ENCODE data around the gene DPYSL4.

DPYSL4 gene

DNA sequence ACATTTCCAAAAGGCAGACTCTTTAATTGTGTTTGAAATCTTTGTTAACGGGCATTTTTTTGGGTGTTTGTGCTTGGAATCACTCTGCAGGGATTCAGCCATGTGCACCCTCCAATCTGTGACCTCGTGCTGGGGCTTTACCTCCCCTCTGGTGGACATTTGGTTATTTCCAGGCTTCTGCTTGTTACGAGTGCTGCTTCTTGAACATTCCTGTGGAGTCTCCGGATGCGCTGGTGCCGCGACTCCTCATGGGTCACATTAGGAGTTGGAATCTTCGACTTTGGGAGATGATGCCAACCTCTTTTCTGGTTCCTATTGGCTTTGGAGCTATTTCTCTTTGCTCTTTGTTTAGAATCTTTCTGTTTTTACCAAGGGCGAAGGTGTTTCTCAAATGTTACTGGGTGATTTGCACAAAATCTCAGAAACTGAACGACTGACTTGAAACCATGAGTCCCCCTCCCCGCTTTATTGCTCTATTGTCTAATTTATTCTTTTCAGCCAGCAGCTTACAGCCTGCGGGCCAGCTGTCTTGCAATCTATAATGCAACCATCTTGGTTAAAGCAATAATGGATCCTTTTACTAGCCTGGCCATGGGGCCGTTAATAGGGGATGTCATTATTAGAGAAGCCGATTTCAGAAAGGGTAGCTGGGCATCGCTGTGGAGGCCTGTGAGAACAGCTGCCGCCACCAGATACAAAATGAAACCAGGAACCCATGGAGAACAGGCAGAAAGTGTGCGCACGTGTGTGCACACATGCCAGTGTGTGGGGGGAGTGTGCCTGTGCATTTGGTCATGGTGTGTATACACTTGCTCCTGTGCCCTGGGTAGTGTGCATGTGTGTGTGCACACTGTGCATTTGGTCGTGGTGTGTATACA lies 9.9 kb upstream of the DPYSL4 start:
- DNase-seq, result peak in 2 of 56 donors; percentile 52 to 53

DNA sequence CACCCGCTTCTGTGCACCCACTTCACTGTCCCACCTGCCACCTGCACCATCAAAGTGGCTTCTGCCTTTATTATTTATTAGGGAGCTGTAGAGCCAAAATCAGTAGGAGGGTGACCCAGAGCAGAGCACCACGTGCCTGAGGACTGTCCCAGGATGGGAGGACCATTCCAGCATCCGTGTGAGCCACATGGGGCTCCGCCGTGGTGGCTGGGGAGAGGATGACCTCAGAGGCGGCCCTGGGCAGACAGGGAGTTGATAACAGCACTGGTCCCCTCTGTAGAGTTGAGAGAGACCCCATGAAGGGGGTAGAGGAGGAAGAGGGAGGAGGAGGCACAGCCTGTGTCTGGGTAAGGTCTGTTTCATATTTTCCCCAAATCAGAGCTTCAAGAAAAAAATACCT lies 8.7 kb upstream of the DPYSL4 start:
- no peak for DNase-seq

DNA sequence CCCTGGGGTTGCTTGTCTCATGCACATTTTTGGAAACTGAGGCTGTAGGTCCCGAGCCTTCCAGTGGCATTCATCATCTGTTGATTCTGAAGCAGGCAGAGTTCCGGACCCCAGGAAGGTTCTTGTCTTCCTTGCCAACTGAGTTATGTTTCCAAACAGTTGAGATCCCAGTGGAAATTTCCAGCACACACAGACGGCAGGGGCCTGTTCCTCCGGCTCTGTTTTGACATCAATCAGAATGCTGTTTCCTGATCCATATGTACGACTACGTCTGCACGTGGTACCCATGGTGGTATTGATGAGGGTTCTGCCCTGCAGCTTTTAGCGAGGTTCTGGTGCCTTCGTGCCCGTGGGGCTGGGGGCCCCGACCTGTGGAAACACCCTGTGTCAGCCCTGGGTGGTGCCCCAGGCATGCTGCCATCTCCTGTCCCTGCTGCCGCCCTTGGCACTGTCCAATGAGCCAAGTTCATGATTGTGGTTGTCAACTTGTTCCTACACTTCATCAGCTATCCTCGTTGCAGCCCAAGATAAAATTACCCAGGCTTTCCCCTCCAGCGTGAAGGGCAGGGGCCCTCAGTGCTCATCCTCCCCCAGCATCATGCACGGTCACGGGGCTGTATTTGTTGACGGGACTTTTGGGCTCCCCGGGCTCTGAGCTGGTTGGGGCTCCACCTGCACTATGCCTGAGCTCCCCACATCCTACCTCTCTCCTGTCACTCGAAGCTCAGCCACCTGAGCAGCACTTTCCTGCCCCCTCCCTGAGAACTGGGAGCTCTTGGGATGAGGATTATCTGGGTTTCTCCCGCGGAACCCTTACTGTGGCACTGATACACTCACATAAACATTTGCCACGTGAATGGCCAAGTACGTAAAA lies 7.8 kb upstream of the DPYSL4 start:
- DNase-seq, result no peak

GRCh38 chr10:132179551-132180392 lies 7.0 kb upstream of the DPYSL4 start:
- DNase-seq, result no peak

GRCh38 chr10:132180736-132181135 lies 6.0 kb upstream of the DPYSL4 start:
- no peak for DNase-seq

- no peak for DNase-seq
These were observed 4.9 kb upstream of the DPYSL4 start for GRCh38 chr10:132181691-132182425.

DNA sequence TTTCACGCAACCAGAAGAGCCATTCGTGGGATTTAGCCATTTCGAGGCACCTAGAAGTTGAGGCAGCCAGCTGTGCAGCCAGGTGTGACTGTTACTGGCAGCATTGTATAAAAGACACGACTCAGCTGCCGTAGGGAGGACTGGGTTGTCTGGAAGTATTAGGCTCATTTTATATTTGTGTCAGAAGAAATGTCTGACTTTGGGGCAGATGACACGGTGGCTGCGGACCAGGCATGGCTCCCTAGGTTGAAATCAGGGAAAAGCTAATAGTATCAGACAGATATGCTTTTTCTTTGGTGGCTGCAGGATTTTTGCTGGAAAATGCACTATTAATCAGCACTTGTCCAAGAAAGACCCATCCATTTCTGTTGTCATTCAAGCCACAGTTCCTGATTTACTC lies 4.2 kb upstream of the DPYSL4 start:
- DNase-seq, result no peak

GRCh38 chr10:132183046-132183445 lies 3.7 kb upstream of the DPYSL4 start:
- DNase-seq, result peak in 1 of 56 donors; percentile 27

- DNase-seq, result no peak
These were observed 1.7 kb upstream of the DPYSL4 start for GRCh38 chr10:132184816-132185593.

DNA sequence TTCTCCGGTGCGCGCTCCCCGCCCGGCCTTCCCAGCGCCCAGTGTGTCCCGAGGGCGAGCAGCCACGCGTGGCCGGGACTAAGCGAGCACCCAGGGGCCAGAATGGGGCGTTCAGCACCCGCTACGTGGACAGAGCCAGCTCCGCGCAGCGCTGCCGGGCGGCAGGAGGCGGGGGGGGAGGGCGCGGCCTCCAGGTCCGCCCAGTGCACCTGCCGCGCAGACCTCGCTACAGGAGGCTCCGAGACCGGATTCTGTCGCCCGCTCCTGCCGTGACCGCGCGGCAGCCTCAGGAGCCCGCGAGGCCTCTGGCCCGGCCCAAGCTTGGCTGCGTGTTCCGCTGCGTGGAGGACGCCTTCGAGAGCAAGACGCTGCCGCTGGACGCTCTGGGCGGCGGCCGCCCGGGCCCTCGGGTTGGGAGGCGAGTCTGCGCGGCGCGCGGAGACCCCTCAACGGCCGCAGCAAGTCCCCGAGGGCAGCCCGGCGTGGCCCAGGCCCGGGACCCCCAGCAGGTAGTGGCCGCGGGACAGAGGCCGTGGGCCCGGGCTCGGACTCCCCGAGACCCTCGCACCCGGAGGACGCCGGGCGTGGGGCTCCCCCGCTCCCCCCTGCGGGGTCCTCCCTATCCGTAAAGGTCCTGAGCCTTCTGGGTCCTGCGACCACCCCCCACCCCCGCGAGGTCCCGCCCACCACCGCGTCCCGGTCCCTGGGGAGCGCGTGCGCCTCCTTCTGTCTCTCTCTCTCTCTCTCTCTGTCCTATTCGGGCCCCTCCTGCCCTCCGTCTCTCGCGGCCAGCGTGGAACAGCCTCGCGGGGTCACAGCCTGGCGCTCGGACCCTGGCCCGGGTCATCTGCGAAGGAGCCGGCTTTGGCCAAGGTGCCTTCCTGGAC lies 904 bp upstream of the DPYSL4 start:
- peak in 6 of 56 donors; percentile 17 to 46 (median 28) for DNase-seq

DNA sequence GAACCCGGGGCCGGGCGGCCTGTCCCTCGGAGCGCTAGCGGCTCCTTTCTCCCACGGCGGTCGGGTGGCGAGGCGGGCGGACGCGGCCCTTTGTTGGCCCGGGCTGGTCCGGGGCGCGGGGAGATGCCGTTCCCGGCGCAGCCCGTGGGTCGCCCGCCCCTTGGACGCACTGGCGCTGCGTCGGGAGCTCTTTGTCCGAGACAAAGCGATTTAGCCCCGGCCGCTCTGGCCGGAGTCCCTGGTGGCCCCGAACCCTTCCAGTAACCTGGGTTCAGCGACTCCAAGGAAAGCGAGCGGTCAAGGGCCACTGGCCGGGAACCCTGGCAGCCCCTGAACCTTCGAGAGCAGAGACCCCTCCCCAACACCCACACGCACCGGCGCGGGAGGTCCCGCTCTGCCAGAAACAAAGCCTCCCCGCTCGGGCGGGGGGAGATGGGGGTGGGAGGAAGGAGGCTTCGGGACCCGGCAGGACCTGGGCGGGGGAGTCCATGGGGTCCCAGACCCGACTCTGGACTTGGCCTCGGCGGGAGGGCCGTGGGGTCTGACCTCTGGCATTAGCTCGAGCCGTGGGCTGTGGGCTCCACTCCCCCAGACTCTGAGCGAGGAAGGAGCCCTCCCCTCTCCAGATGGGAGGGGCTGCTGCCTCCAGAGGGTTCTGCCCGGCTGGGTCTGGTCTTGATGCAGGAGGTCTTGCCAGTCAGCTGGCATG lies 836 bp downstream of the DPYSL4 start:
- DNase-seq, result peak in 2 of 56 donors; percentile 12 to 62

- DNase-seq, result peak in 1 of 56 donors; percentile 41
These were observed 1.6 kb downstream of the DPYSL4 start for GRCh38 chr10:132188331-132188730.

DNA sequence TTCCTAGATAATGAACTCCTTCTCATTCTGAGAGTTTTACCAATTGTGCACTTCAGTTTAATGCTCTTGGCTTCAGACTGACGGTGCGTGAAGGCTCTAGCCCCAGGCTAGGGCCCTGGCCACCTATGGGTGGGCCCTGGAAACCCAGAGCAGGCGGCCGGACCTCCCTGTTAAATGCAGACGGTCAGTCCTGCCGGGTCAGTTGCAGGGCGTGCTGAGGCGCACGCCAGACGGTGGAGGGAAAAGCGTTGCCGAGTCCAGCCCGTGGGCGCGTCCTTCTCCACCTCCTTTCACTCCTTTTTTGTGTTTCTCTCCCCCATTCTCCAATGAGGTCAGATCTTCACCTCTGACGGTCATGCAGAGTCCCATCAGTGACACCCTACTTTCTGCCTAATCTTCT lies 2.3 kb downstream of the DPYSL4 start:
- DNase-seq, result no peak

- DNase-seq, result no peak
These were observed 3.2 kb downstream of the DPYSL4 start for GRCh38 chr10:132189810-132190422.

DNA sequence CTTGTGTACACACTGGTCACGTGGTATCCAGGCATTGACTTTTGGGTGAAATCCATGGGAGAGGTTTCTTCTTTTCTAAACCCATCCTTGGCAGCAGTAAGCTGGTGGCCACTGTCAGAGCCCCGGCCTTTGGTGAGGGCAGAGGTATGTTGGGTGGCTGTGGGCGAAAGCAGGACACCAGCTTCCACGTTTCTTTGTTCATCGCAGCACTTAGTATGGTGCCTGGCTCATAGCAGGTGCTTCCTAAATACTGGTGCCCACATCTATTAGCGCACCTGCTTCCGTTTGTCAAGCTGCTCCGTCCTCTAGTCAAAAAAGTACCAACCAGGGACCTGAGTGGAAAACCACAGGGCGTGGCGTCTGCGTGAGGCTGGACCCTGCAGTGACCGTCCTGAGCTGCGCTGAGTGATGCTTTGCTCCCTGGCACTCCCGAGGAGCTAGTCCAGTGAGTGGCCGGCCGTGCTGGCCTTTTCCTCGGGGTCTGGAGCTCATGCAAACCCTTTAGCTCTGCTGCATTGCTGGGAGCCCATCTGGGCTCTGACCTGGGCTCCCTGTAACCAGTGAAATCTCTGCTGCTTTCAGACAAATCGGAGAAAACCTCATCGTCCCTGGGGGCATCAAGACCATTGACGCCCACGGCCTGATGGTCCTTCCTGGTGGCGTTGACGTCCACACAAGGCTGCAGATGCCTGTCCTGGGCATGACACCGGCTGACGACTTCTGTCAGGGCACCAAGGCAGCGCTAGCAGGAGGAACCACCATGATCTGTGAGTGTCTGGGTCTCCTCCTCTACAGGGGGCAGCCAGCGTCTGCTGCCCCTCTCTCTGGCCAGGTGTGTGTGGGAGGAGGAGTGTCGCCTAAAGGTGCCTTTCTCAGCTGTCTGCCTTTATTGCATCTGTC lies 5.6 kb downstream of the DPYSL4 start:
- DNase-seq, result no peak

GRCh38 chr10:132192991-132193665 lies 6.4 kb downstream of the DPYSL4 start:
- DNase-seq, result peak in 3 of 56 donors; percentile 22 to 41 (median 22)

All from nucleus accumbens (tissue), 56 donors.